Esophagus squamous epithelium (tissue), 5 donors: ENCODE measurements around the gene DSC2. TPM values are rescaled to one million over a fixed set of nuclear protein-coding genes. Genes with fewer than 3 reads are reported as not detected.

Experiments used
- DNase-seq: peaks from one replicate; lab custom pipeline; 2025; lab: John Stamatoyannopoulos, UW
- H3K27ac ChIP-seq, 4 donors: fragments of 200-600 bp; sonication (generic); one replicate each; pipeline ENCODE4 v1.5.1; 2016 to 2019; ENCODE audit warnings: mild to moderate bottlenecking in 1 of 4
- H3K27me3 ChIP-seq, 4 donors: fragments of 200-600 bp; sonication (generic); 1 replicate in 3 of 4; 2 replicates in 1 of 4; pipeline versions ENCODE4 v1.5.1 to v1.6.0; 2017 to 2021; ENCODE audit warnings: antibody characterized with exemption in 1 of 4
- H3K36me3 ChIP-seq, 3 donors: fragments of 200-600 bp; sonication (generic); one replicate each; pipeline ENCODE4 v1.5.1; 2016 to 2019
- H3K4me1 ChIP-seq, 3 donors: fragments of 200-600 bp; sonication (generic); one replicate each; pipeline ENCODE4 v1.5.1; 2017 to 2019
- H3K4me3 ChIP-seq, 4 donors: fragments of 200-600 bp; sonication (generic); 1 replicate in 3 of 4; 2 replicates in 1 of 4; pipeline ENCODE4 v1.5.1; 2016 to 2019; ENCODE audit warnings: mild to moderate bottlenecking in 2 of 4, moderate library complexity in 1 of 4
- H3K9me3 ChIP-seq, 3 donors: fragments of 200-600 bp; sonication (generic); one replicate each; pipeline ENCODE4 v1.5.1; 2016 to 2019
- CTCF ChIP-seq, 6 experiments: fragments of 450-650 bp in 4 of 6; fragments of 200-600 bp in 2 of 6; sonication (generic) in 2 of 6; IDR thresholded peaks; one replicate each; pipeline ENCODE4 v1.5.1; 2016 to 2019; ENCODE audit warnings: antibody characterized with exemption in 6 of 6, mild to moderate bottlenecking in 4 of 6, moderate library complexity in 4 of 6
- POLR2A ChIP-seq, 4 donors: fragments of 450-650 bp; IDR thresholded peaks; one replicate each; pipeline ENCODE4 v1.6.1; 2017; ENCODE audit warnings: antibody characterized with exemption in 4 of 4, mild to moderate bottlenecking in 4 of 4, moderate library complexity in 3 of 4
- WGBS, 2 donors: methylation state at CpG; one replicate each; pipeline ENCODE4 v1.1.5; 2018; 5-methylcytosine and 5-hydroxymethylcytosine counted together
- intact Hi-C: fragments of 100-400 bp; cut with DNase I; formaldehyde crosslinking; loops from one replicate; pipeline ENCODE4 v1.15.0; 2022
- total RNA-seq, 4 donors: library from RNA; depleted of rRNA; stranded (reverse); fragments of >200 nt; gene quantifications; one replicate each; pipeline ENCODE4 v1.1.0, GENCODE V29; 2016
- donor health status: DM: yes; HTN: yes; CAD: no.

The DSC2 gene
- total RNA-seq, 4 donors from 2014 or later, result 154 to 393 (median 290) TPM

- intact Hi-C loops, result loop anchor here (10.0 kb wide), 1 partner anchor 105 kb away; no protein-coding TSS in a partner anchor
- Histone ChIP-seq H3K4me1 (peaks cover 0 to 49% (median 0%) of the 10 kb centered on the region in 3 donors), H3K27ac (peak overlapping the region; percentile 93 to 99 (median 96)), H3K27me3 (peaks cover 0 to 28% (median 0%) of the 10 kb centered on the region in 4 donors), H3K4me3 (peak overlapping the region; percentile 67 to 77 (median 72)), H3K36me3 (no peaks in the 10 kb centered on the region), H3K9me3 (no peaks in the 10 kb centered on the region)
- DNase-seq, result no peak
- TF ChIP-seq POLR2A (IDR thresholded peaks at IDR 0.05) (no peak), CTCF (IDR thresholded peaks at IDR 0.05) (no peak)
- 71 to 77% methylated on average over 10 of the region's 10 CpGs for WGBS, 2 donors
These were observed 2.6 kb downstream of the DSC2 start for GRCh38 chr18:31099450-31100230.

DNA sequence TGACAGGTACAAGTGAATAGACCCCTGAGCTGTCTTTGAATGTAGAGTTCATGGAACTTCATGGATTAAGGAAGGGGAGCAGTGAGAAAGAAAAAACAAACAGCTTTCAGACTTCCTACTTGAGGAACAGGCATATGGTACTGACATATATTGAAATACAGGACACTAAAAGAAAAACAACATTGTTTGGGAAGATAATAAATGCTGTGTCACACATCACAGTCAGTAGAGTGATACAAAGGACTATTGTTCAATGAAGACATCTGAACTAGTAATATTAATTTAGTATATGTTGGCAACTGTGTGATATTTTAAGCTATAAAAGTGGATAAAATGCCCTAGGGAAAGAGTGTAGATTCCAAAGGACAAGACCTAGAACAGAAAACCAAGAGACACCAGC is 3.3 kb downstream of the DSC2 start:
- no peaks in the 10 kb centered on the region for H3K36me3 ChIP-seq
- no peak for DNase-seq
- peak overlapping the region in 3 of 4 donors; percentile 96 to 99 (median 97) for H3K27ac ChIP-seq
- H3K4me1 ChIP-seq, result peaks cover 0 to 47% (median 0%) of the 10 kb centered on the region in 3 donors
- no peaks in the 10 kb centered on the region for H3K9me3 ChIP-seq
- peak overlapping the region in 3 of 4 donors; percentile 70 to 77 (median 73) for H3K4me3 ChIP-seq
- H3K27me3 ChIP-seq, result peaks cover 0 to 28% (median 0%) of the 10 kb centered on the region in 4 donors
- intact Hi-C loops, result no loop called here
- TF ChIP-seq CTCF (IDR thresholded peaks at IDR 0.05), result no peak
- no peak for TF ChIP-seq POLR2A (IDR thresholded peaks at IDR 0.05)

GRCh38 chr18:31097666-31098065 is 4.6 kb downstream of the DSC2 start:
- no peak for DNase-seq
- Histone ChIP-seq H3K4me1 (peaks cover 0 to 37% (median 0%) of the 10 kb centered on the region in 3 donors), H3K27me3 (peaks cover 0 to 28% (median 0%) of the 10 kb centered on the region in 4 donors), H3K4me3 (no peak overlapping the region), H3K36me3 (peaks cover 0 to 6% (median 0%) of the 10 kb centered on the region in 3 donors), H3K27ac (no peak overlapping the region), H3K9me3 (no peaks in the 10 kb centered on the region)
- WGBS, 2 donors, result 47 to 50% methylated on average over 3 of the region's 3 CpGs
- TF ChIP-seq CTCF (IDR thresholded peaks at IDR 0.05) (no peak), POLR2A (IDR thresholded peaks at IDR 0.05) (no peak)
- intact Hi-C loops, result no loop called here

DNA sequence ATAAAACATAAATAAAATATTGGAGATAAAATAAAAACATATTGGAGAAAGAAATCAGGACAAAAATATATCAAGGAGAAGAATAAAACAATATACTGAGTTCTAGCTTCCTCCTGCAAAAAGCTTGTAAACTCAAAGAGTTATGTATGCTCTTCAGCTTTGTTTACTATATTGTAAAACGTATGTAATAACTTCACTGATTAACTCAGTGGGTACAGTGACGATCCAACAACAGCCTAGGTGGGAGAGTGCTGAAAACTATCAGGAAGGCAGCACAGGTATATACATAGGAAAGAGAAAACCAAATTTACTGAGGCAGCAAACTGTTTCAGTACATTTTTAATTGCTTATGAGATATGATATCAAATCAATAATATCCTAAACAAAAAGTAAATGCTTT is 8.3 kb downstream of the DSC2 start:
- DNase-seq, result no peak
- intact Hi-C loops, result no loop called here
- Histone ChIP-seq H3K36me3 (peaks cover 0 to 41% (median 0%) of the 10 kb centered on the region in 3 donors), H3K4me1 (peaks cover 0 to 11% (median 0%) of the 10 kb centered on the region in 3 donors), H3K9me3 (no peaks in the 10 kb centered on the region), H3K27ac (no peak overlapping the region), H3K4me3 (no peak overlapping the region), H3K27me3 (no peaks in the 10 kb centered on the region)
- TF ChIP-seq POLR2A (IDR thresholded peaks at IDR 0.05) (no peak), CTCF (IDR thresholded peaks at IDR 0.05) (no peak)
- 74 to 76% methylated on average over 2 of the region's 2 CpGs for WGBS, 2 donors

DNA sequence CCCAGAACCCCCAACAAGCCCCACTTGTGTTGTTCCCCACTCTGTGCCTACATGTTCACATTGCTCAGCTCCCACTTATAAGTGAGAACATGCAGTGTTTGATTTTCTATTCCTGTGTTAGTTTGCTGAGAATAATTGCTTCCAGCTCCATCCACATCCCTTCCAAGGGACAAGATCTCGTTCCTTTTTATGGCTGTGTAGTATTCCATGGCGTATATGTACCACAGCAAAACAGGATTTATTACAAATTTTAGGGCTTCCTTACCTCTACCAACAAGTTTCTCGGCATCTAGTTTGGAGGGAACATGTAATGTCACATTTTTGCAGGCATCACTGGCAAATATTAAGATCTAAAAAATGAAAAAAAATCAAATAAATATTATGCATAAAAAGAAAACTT is 8.9 kb downstream of the DSC2 start:
- H3K4me1 ChIP-seq, result peaks cover 0 to 9% (median 0%) of the 10 kb centered on the region in 3 donors
- intact Hi-C loops, result no loop called here
- no peak overlapping the region for H3K4me3 ChIP-seq
- H3K9me3 ChIP-seq, result no peaks in the 10 kb centered on the region
- no peak overlapping the region for H3K27ac ChIP-seq
- no peak for TF ChIP-seq POLR2A (IDR thresholded peaks at IDR 0.05)
- no peak for TF ChIP-seq CTCF (IDR thresholded peaks at IDR 0.05)
- no peaks in the 10 kb centered on the region for H3K27me3 ChIP-seq
- peaks cover 0 to 47% (median 0%) of the 10 kb centered on the region in 3 donors for H3K36me3 ChIP-seq
- WGBS, 2 donors, result 83 to 84% methylated on average over 3 of the region's 3 CpGs
- DNase-seq, result no peak
